B cell (primary cell): ENCODE measurements around the gene SSTR4. TPM values are rescaled to one million over a fixed set of nuclear protein-coding genes. Genes with fewer than 3 reads are reported as not detected.
"Not testable (repeated sequence)": the region's sequence is repeated elsewhere in the genome, so short reads cannot be mapped to it uniquely, and the experiment has no call there.

Experiments
- ATAC-seq: fragments of 200-7000 bp; cut with Tn5 transposase; one replicate; pipeline ENCODE4 v1.10.0; 2021; ENCODE audit warnings: low read depth, mild to moderate bottlenecking, moderate number of reproducible peaks, moderate library complexity
- CTCF ChIA-PET: fragments of 350-600 bp; sonication (Branson Sonifier 250); formaldehyde crosslinking; loops from one replicate; lab custom pipeline; 2021; ENCODE audit warnings: antibody characterized with exemption, inconsistent platforms; lab: Charles Lee
- POLR2A ChIA-PET: fragments of 350-600 bp; sonication (Branson Sonifier 250); formaldehyde crosslinking; loops from one replicate; lab custom pipeline; 2021; ENCODE audit warnings: antibody characterized with exemption; lab: Charles Lee
- DNase-seq: peaks from one replicate; pipeline ENCODE4 v3.0.0; 2013
- H2AFZ ChIP-seq: 2 replicates; pipeline ENCODE4 v1.6.1; 2012; ENCODE audit warnings: mild to moderate bottlenecking, low read depth, low read length; ENCODE audit not compliant: insufficient read depth, poor library complexity, severe bottlenecking
- H3K27ac ChIP-seq, 2 donors: 1 replicate in 1 of 2; 2 replicates in 1 of 2; pipeline ENCODE4 v1.5.1; 2012 to 2013; ENCODE audit warnings: low read length in 2 of 2, mild to moderate bottlenecking in 2 of 2, moderate library complexity in 1 of 2
- H3K27me3 ChIP-seq, 4 experiments: fragments of 200-600 bp in 1 of 4; sonication (generic) in 1 of 4; replicated peaks in 1 of 4; 1 replicate in 2 of 4; 2 replicates in 2 of 4; pipeline versions ENCODE4 v1.6.1 to v1.7.0; 2013 to 2016; ENCODE audit warnings: low read length in 3 of 4, mild to moderate bottlenecking in 2 of 4, mixed read lengths in 1 of 4, moderate library complexity in 1 of 4; ENCODE audit not compliant: insufficient read depth in 4 of 4, control insufficient read depth in 3 of 4; ENCODE audit errors: control extremely low read depth in 1 of 4
- H3K36me3 ChIP-seq, 2 experiments: replicated peaks in 1 of 2; 1 replicate in 1 of 2; 2 replicates in 1 of 2; pipeline versions ENCODE4 v1.6.1 to v1.7.1; 2013; ENCODE audit warnings: low read length in 1 of 2; ENCODE audit not compliant: insufficient read depth in 2 of 2, control insufficient read depth in 1 of 2; ENCODE audit errors: control extremely low read depth in 1 of 2, extremely low read depth in 1 of 2
- H3K4me1 ChIP-seq, 2 donors: fragments of 200-600 bp in 1 of 2; sonication (generic) in 1 of 2; 1 replicate in 1 of 2; 2 replicates in 1 of 2; pipeline versions ENCODE4 v1.5.1 to v1.6.1; 2013 to 2017; ENCODE audit warnings: low read length in 2 of 2; ENCODE audit not compliant: control insufficient read depth in 2 of 2, insufficient read depth in 2 of 2
- H3K4me2 ChIP-seq: replicated peaks from 2 replicates; pipeline ENCODE3; 2012; ENCODE audit warnings: mild to moderate bottlenecking, low read depth, low read length; ENCODE audit not compliant: poor library complexity, severe bottlenecking
- H3K4me3 ChIP-seq, 5 experiments: fragments of 200-600 bp in 1 of 5; sonication (generic) in 1 of 5; 1 replicate in 3 of 5; 2 replicates in 2 of 5; pipeline versions ENCODE4 v1.5.1 to v1.7.0; 2011 to 2016; ENCODE audit warnings: low read length in 4 of 5, mild to moderate bottlenecking in 4 of 5, low read depth in 2 of 5, control low read depth in 1 of 5, moderate library complexity in 1 of 5; ENCODE audit not compliant: insufficient read depth in 1 of 5; ENCODE audit errors: control extremely low read depth in 1 of 5, extremely low read depth in 1 of 5
- H3K79me2 ChIP-seq: fragments of 200-600 bp; sonication (generic); one replicate; pipeline ENCODE4 v1.6.0; 2016; ENCODE audit warnings: low read length; ENCODE audit not compliant: control insufficient read depth, insufficient read depth
- H3K9ac ChIP-seq: fragments of 200-600 bp; sonication (generic); 2 replicates; pipeline ENCODE4 v1.6.1; 2017; ENCODE audit warnings: mild to moderate bottlenecking, low read length, moderate library complexity
- H3K9me3 ChIP-seq, 3 donors: one replicate each; pipeline versions ENCODE4 v1.6.1 to v1.7.1; 2013; ENCODE audit warnings: low read length in 2 of 3; ENCODE audit not compliant: control insufficient read depth in 2 of 3, insufficient read depth in 1 of 3; ENCODE audit errors: control extremely low read depth in 1 of 3
- H4K20me1 ChIP-seq: 2 replicates; pipeline ENCODE4 v1.6.0; 2012; ENCODE audit warnings: mild to moderate bottlenecking, low read length; ENCODE audit not compliant: insufficient read depth, control insufficient read depth, poor library complexity, severe bottlenecking
- H3K27ac Mint-ChIP-seq: one replicate; pipeline ENCODE4 v1.8.0; 2021; ENCODE audit warnings: mixed read lengths
- H3K27me3 Mint-ChIP-seq: one replicate; pipeline ENCODE4 v1.8.0; 2021; ENCODE audit warnings: mixed read lengths
- H3K4me1 Mint-ChIP-seq: one replicate; pipeline ENCODE4 v1.8.0; 2021; ENCODE audit warnings: mixed read lengths
- H3K4me3 Mint-ChIP-seq: one replicate; pipeline ENCODE4 v1.8.0; 2021; ENCODE audit warnings: mixed read lengths
- H3K9me3 Mint-ChIP-seq: one replicate; pipeline ENCODE4 v1.8.0; 2022; ENCODE audit warnings: mixed read lengths; ENCODE audit not compliant: insufficient read depth
- CTCF ChIP-seq: fragments of 200-600 bp; IDR thresholded peaks from one replicate; pipeline ENCODE4 v1.8.0; 2022; ENCODE audit warnings: antibody characterized with exemption, mild to moderate bottlenecking
- EZH2 ChIP-seq: IDR thresholded peaks from 2 replicates; pipeline ENCODE4 v1.6.1; 2012; ENCODE audit warnings: borderline replicate concordance, low read depth, mild to moderate bottlenecking, moderate library complexity, low read length; ENCODE audit not compliant: insufficient read depth, poor library complexity, severe bottlenecking
- WGBS: methylation state at CpG from one replicate; pipeline ENCODE4 v1.1.5; 2013; ENCODE audit warnings: missing lambda C conversion rate; ENCODE audit not compliant: insufficient coverage; 5-methylcytosine and 5-hydroxymethylcytosine counted together
- intact Hi-C: fragments of 100-400 bp; cut with micrococcal nuclease; formaldehyde crosslinking; loops from one replicate; pipeline ENCODE4 v1.10.0; 2022
- polyA plus RNA-seq: library from polyadenylated mRNA; depleted of rRNA; stranded (reverse); fragments of >200 nt; gene quantifications from 2 replicates; pipeline ENCODE4 v1.2.3, GENCODE V29; 2012
- total RNA-seq, 2 donors: library from RNA; stranded (reverse); fragments of 120-200 nt in 1 of 2; gene quantifications; 1 replicate in 1 of 2; 2 replicates in 1 of 2; pipeline versions ENCODE4 v1.2.3 to v1.2.4, GENCODE V29; 2013 to 2022

SSTR4 gene
- total and polyA plus RNA-seq, 2 donors (not counting 1 experiment from before 2014, with no cell fraction given) = not detected

DNA sequence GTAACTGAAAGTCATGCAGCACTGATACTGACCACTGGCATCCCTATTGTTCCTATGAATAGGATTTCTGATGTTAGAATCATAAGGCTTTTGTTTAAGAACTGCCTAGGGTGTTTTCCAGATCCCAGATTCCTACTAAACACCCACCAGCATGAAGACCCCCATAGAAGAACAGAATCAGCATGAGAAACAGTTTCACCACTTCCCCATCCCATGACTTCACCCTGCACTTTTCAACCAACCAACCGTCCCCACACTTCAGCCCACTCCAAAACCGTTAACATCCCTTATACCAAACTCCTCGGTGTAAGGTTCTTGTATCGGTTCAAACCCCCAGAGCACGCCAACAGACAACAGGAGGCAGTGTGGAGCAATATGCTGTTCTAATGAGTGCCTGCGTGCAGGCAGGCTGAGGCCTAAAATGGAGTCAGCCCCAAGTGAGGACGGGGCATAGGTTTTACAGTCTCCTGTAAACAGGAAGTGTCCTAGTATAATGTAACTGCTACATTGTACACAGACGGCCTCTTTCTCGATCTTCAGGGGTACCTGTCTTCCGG lies 11.4 kb upstream of the SSTR4 start:
- no peaks in the 10 kb centered on the region for H3K4me1 Mint-ChIP-seq
- H3K4me1 ChIP-seq = no peaks in the 10 kb centered on the region
- no peaks in the 10 kb centered on the region for H3K9me3 ChIP-seq
- ATAC-seq (no peak), DNase-seq (no peak)
- no peak overlapping the region for H3K4me2 ChIP-seq
- H3K36me3 ChIP-seq = no peaks in the 10 kb centered on the region
- no peaks in the 10 kb centered on the region for H3K9me3 Mint-ChIP-seq
- H3K27ac Mint-ChIP-seq = no peak overlapping the region
- intact Hi-C loops = no loop called here
- ChIA-PET POLR2A (no interaction called here), CTCF (no interaction called here)
- H3K27me3 Mint-ChIP-seq = no peaks in the 10 kb centered on the region
- H3K4me3 ChIP-seq = no peak overlapping the region
- H2AFZ ChIP-seq = no peak overlapping the region
- 95% methylated on average over 9 of the region's 10 CpGs for WGBS
- no peaks in the 10 kb centered on the region for H4K20me1 ChIP-seq
- H3K4me3 Mint-ChIP-seq = no peak overlapping the region
- H3K27ac ChIP-seq = no peak overlapping the region
- H3K27me3 ChIP-seq = no peaks in the 10 kb centered on the region
- H3K9ac ChIP-seq = no peak overlapping the region
- no peaks in the 10 kb centered on the region for H3K79me2 ChIP-seq
- no peak for TF ChIP-seq EZH2
- TF ChIP-seq CTCF = no peak

DNA sequence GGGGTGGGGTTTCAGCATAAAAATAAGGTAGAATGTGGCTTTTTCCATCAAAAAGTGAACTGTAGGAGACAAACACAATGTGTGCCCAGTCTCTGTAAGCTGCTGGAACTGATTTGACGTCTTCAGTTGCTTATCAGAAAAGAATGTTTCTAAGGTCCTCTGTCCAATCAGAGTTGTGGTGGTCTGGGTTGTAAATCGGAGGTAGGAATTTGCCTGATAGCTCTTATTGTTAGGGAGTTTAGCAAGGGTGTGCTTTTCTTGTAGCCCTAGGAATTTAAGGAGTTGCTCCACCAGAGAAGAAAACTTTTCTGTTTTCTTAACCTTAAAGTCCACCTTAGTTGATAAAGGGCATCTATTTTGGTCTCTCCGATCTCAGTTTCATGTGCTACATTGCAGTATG lies 10.4 kb upstream of the SSTR4 start:
- no peak overlapping the region for H3K27ac ChIP-seq
- H3K36me3 ChIP-seq = no peaks in the 10 kb centered on the region
- TF ChIP-seq EZH2 (no peak), CTCF (no peak)
- H3K9me3 ChIP-seq = no peaks in the 10 kb centered on the region
- intact Hi-C loops = no loop called here
- no peaks in the 10 kb centered on the region for H3K27me3 ChIP-seq
- H3K4me2 ChIP-seq = no peak overlapping the region
- H3K4me1 ChIP-seq = no peaks in the 10 kb centered on the region
- Mint-ChIP-seq H3K4me1 (no peaks in the 10 kb centered on the region), H3K9me3 (no peaks in the 10 kb centered on the region), H3K4me3 (no peak overlapping the region), H3K27ac (no peak overlapping the region), H3K27me3 (no peaks in the 10 kb centered on the region)
- DNase-seq (no peak), ATAC-seq (no peak)
- no peak overlapping the region for H3K4me3 ChIP-seq
- H2AFZ ChIP-seq = no peak overlapping the region
- H3K9ac ChIP-seq = no peak overlapping the region
- H4K20me1 ChIP-seq = no peaks in the 10 kb centered on the region
- WGBS = 69% methylated on average over 2 of the region's 3 CpGs
- ChIA-PET CTCF (no interaction called here), POLR2A (no interaction called here)
- no peaks in the 10 kb centered on the region for H3K79me2 ChIP-seq

GRCh38 chr20:23025503-23025902 lies 9.6 kb upstream of the SSTR4 start:
- H3K27me3 ChIP-seq = not testable (repeated sequence)

More at GRCh38 chr20:23025503-23025902, 9.6 kb upstream of the SSTR4 start:
- CTCF ChIA-PET, POLR2A ChIA-PET, H3K27ac ChIP-seq, H2AFZ ChIP-seq, intact Hi-C loops, H3K9me3 ChIP-seq, H3K27me3 Mint-ChIP-seq, H3K27ac Mint-ChIP-seq, H4K20me1 ChIP-seq, H3K4me3 ChIP-seq, H3K79me2 ChIP-seq, H3K9ac ChIP-seq, ATAC-seq, H3K4me3 Mint-ChIP-seq, DNase-seq, H3K36me3 ChIP-seq, H3K4me1 Mint-ChIP-seq, H3K4me2 ChIP-seq, H3K9me3 Mint-ChIP-seq, H3K4me1 ChIP-seq: not testable (repeated sequence)
- 85% methylated on average over 12 of the region's 14 CpGs for WGBS
